ENCODE data around the gene ACCSL.
A peak's percentile ranks its signal among the peaks of the same experiment; 100 is the strongest.

Gene ACCSL

GRCh38 chr11:44058275-44058674 lies 10.5 kb downstream of the ACCSL start:
- no peak for DNase-seq (ENCODE audit: low read depth)

- DNase-seq (ENCODE audit: low read depth): no peak
Observed at GRCh38 chr11:44065161-44065661, 17.4 kb downstream of the ACCSL start.

- DNase-seq (ENCODE audit: low read depth): peak; percentile 70
Observed at GRCh38 chr11:44065841-44066731, 18.3 kb downstream of the ACCSL start, which contains the start of gene ACCS. Gene ACCS (plus strand): TSS chr11:44066270. CDS start chr11:44067628, 1,358 bp downstream.

- DNase-seq (ENCODE audit: low read depth): no peak
Observed at GRCh38 chr11:44066732-44067141, 19.0 kb downstream of the ACCSL start.

- no peak for DNase-seq (ENCODE audit: low read depth)
Observed at GRCh38 chr11:44067266-44067665, 19.5 kb downstream of the ACCSL start.

GRCh38 chr11:44068180-44068579 lies 20.4 kb downstream of the ACCSL start:
- no peak for DNase-seq (ENCODE audit: low read depth)

- DNase-seq (ENCODE audit: low read depth): no peak
Observed at GRCh38 chr11:44071157-44071556, 23.4 kb downstream of the ACCSL start.

- no peak for DNase-seq (ENCODE audit: low read depth)
Observed at GRCh38 chr11:44072757-44073658, 25.2 kb downstream of the ACCSL start.

GRCh38 chr11:44078794-44079193 lies 31.0 kb downstream of the ACCSL start:
- no peak for DNase-seq (ENCODE audit: low read depth)

GRCh38 chr11:44079376-44079775 lies 31.6 kb downstream of the ACCSL start:
- DNase-seq (ENCODE audit: low read depth): no peak

- DNase-seq (ENCODE audit: low read depth): no peak
Observed at GRCh38 chr11:44080951-44081350, 33.2 kb downstream of the ACCSL start.

- no peak for DNase-seq (ENCODE audit: low read depth)
Observed at GRCh38 chr11:44082645-44083044, 34.9 kb downstream of the ACCSL start.

- DNase-seq (ENCODE audit: low read depth): no peak
Observed at GRCh38 chr11:44083433-44083832, 35.7 kb downstream of the ACCSL start.

GRCh38 chr11:44083906-44084305 lies 36.1 kb downstream of the ACCSL start:
- DNase-seq (ENCODE audit: low read depth): no peak

- no peak for DNase-seq (ENCODE audit: low read depth)
Observed at GRCh38 chr11:44085330-44085729, 37.5 kb downstream of the ACCSL start.

- no peak for DNase-seq (ENCODE audit: low read depth)
Observed at GRCh38 chr11:44088377-44088776, 40.6 kb downstream of the ACCSL start.

- DNase-seq (ENCODE audit: low read depth): no peak
Observed at GRCh38 chr11:44088871-44089270, 41.1 kb downstream of the ACCSL start.

GRCh38 chr11:44090539-44090938 lies 42.8 kb downstream of the ACCSL start:
- no peak for DNase-seq (ENCODE audit: low read depth)

- DNase-seq (ENCODE audit: low read depth): peak; percentile 49
Observed at GRCh38 chr11:44094260-44094868, 46.6 kb downstream of the ACCSL start.

GRCh38 chr11:44095506-44096359 lies 48.0 kb downstream of the ACCSL start, which contains the start of gene EXT2:
Gene EXT2 (plus strand): TSS chr11:44095678. CDS start chr11:44107713, 12,035 bp downstream.
- DNase-seq (ENCODE audit: low read depth): peak; percentile 65

Data from stimulated activated CD8-positive, alpha-beta memory T cell treated with anti-CD3 and anti-CD28 coated beads, Interleukin-7, amount 100 ng/mL, for 24 hours (primary cell).